SH-SY5Y (cell line): Measurements from ENCODE around the gene PRKD1.

Experiments
- GATA2 ChIP-seq: IDR thresholded peaks from 2 replicates; pipeline ENCODE4 v1.6.1; 2011; ENCODE audit warnings: mild to moderate bottlenecking, low read depth, low read length
- GATA3 ChIP-seq: IDR thresholded peaks from 2 replicates; pipeline ENCODE4 v1.6.1; 2011; ENCODE audit warnings: low read depth, mild to moderate bottlenecking, low read length, moderate library complexity

Gene PRKD1

GRCh38 chr14:29927376-29928116 lies at the start of gene PRKD1:
Gene PRKD1, minus strand, starts transcription at chr14:29927847.
- no peak for TF ChIP-seq GATA3
- TF ChIP-seq GATA2, result no peak

DNA sequence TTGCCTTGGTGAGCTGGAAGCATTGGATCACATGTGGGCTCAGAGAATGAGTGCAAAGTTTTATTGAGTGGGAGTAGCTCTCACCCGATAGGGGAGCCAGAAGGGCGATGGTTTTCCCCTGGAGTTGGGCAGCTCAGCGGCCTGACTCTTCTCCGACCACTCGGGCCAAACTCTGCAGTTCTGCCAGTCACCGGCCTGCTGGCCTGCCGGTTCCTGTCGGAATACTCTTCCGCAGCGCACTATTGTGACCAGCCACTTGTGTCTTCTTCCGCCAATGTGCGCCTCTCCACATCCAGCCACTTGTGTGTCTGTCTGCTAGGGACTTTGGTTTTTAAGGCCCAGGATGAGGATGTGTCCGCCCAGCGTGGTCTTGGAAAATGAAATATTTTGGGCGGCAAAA lies 43.5 kb upstream of the PRKD1 start:
- TF ChIP-seq GATA3, result no peak
- TF ChIP-seq GATA2, result no peak

GRCh38 chr14:29955087-29955486 lies 27.4 kb upstream of the PRKD1 start:
- no peak for TF ChIP-seq GATA2
- no peak for TF ChIP-seq GATA3

DNA sequence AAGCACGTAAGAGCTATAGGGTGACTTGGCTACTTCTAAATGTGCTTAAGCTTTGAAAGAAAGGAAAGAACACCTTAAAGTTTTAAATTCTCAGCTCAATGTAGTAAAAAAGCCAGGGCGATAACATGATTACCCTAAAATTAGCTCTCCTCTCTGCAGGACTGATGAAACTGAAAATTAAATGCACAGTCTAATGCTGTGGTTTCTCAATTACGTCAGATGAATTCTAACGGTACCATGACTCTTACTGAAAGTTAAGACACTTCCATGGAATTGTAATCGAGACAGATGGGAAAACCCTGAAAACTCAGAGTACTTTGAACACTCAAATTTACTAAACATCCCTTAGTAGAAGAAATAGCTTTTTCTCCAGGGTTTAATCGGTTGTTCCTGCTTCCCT lies 25.9 kb upstream of the PRKD1 start:
- TF ChIP-seq GATA3, result no peak
- TF ChIP-seq GATA2, result no peak

GRCh38 chr14:29944091-29944490 lies 16.4 kb upstream of the PRKD1 start:
- TF ChIP-seq GATA3, result no peak
- no peak for TF ChIP-seq GATA2

DNA sequence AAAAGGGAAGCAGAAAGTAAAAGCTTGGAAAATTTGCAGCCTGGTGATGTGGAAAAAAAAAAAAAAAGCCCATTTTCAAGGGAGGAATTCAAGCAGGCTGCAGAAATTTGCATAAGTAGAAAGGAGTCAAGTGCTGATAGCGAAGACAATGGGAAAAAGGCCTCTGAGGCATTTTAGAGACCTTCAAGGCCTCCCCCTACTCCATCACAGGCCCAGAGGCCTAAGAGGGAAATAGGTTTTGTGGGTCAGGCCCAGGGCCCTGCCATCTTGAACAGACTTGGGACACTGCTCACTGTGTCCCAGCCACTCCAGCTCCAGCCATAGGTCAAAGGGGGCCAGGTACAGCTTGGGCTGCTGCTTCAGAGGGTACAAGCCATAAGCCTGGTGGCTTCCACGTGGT lies 13.8 kb upstream of the PRKD1 start:
- TF ChIP-seq GATA2 (no peak), GATA3 (no peak)

- TF ChIP-seq GATA2 (no peak), GATA3 (no peak)
Measured at GRCh38 chr14:29940482-29940881, 12.8 kb upstream of the PRKD1 start.

GRCh38 chr14:29937116-29937515 lies 9.5 kb upstream of the PRKD1 start:
- TF ChIP-seq GATA3 (no peak), GATA2 (no peak)

- TF ChIP-seq GATA2 (no peak), GATA3 (no peak)
Measured at GRCh38 chr14:29930283-29930682, 2.6 kb upstream of the PRKD1 start.

DNA sequence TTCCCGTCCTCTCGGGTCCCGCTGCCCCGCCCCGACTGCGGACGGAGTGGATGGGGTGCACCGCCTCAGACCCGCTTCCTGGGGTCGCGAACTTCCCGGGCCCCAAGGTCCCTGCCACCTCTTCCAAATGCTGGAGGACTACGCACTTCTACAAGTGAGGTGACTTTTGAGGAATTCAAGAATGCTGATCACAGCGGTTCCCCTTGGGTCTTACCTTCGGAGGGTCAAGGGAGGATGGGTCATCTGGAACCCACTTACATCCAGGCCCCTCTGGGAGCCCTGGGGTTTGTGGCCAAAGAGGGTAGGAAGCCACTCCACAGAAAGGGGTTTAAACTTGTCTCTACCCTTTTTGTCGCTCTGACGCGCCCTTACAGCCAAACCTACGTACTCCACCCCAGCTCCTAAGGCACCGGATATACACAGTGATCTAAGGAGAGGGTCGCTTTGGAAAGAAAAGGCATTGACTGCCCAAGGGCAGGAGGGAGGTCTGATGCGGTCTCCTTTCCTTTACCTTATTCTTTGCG lies 532 bp upstream of the PRKD1 start:
- TF ChIP-seq GATA3 (no peak), GATA2 (no peak)

DNA sequence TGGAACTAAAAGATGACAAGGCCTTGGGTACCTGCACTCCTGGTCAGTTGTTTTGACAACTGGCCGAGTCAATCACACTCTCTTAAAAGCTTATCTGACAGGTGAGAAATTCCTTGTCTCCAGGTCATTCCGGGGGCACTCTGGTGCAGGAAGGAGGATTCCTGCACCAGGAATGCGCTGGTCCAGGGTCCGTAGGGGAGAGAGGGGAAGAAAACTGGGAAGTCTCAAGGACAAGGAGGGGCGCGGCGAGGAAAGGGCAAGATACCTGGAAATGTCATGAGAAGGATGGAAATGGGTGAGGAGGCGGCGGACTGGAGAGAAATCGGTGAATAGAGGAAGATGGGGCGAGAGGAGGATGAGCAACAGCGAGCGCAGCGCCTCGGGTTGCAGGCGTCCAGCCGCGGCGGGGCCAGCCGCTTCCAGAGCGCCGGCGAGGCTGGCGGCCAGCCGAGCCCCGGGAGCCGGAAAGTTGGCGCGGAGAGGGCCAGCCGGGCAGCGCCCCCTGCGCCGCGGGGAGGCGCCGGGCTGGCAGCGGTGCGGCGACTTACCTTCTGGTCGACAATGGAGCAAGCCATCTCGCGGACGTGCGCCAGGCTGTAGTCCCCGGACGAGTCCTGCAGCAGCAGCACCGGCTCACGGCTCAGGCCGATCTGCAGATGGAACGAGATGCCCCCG lies 809 bp downstream of the PRKD1 start:
- TF ChIP-seq GATA2, result no peak
- no peak for TF ChIP-seq GATA3

DNA sequence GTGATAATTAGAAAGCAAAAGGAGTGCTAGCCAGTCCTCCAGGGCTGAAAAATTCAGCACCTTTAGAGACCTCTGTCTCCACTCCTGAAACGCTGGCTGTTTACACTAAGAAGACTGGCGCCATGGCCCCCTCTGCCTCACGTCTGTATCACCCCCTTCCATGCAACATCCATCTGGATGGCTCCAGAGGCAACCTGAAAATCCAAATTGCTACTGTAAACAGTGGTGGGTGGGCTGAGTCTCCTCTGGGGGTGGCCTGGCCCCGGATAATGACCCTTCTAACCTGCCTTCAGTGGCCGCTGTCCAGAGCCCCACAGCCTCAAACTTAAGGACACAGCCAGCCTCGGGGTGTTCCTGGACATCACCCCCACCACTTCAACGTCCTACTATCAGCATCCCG lies 1.4 kb downstream of the PRKD1 start:
- TF ChIP-seq GATA2 (no peak), GATA3 (no peak)

- TF ChIP-seq GATA3 (no peak), GATA2 (no peak)
Measured at GRCh38 chr14:29925736-29926135, 1.9 kb downstream of the PRKD1 start.

DNA sequence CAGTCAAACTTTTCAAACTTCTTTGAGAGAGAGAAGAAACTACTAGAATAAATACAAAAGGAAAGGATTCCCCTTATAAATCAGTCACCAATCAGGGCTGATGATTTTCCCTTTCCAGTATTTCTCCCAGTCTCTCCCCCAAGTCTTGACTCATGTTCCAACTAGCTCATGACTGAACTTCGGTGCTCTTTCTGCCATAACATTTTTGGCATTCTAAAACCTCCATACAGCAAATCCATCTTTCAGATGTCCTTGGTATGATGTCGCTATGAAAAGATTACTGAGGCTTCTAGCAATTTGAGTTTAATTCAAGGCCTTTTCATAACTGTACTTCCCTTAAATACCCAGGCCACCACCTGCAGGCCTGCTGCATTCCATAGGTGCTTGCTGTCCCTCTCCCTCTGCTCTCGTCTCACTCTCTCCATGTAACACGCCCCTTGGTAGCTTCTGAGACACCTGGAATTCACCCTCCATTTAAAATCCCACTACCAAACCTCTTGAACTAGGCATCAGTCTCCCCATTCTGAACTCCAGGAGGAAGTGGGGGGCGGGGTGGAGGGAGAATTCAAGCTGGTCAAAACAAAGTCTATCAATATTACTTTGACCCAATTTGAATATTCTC lies 2.4 kb downstream of the PRKD1 start:
- TF ChIP-seq GATA2, result no peak

DNA sequence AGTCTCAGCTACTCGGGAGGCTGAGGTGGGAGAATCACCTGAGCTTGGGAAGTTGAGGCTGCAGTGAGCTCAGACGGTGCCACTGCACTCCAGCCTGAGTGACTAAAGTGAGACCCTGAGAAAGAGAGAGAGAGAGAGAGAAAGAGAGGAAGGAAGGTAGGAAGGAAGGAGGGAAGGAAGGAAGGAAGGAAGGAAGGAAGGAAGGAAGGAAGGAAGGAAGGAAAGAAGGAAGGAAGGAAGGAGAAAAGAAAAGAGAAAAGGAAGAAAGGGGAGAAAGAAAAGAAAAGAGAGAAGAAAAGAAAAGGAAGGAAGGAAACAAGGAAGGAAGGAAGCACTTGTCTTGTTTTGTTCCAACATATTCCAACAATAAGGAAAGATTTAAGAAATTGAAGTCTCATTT lies 7.8 kb downstream of the PRKD1 start:
- TF ChIP-seq GATA2, result no peak
- no peak for TF ChIP-seq GATA3
